Activated T-cell treated with anti-CD3 and anti-CD28 coated beads, Interleukin-2, amount 50 U/mL, for 24 hours (primary cell): ENCODE measurements around the gene BEX1.
"Not testable (repeated sequence)": the region's sequence is repeated elsewhere in the genome, so short reads cannot be mapped to it uniquely, and the experiment has no call there.

Source experiments
- DNase-seq: peaks from one replicate; pipeline ENCODE4 v3.0.0-alpha.2; 2020
- H3K27ac Mint-ChIP-seq: 2 replicates; pipeline ENCODE4 v1.8.0; 2020; ENCODE audit warnings: mild to moderate bottlenecking, mixed read lengths
- H3K27me3 Mint-ChIP-seq: 2 replicates; pipeline ENCODE4 v1.8.0; 2020; ENCODE audit warnings: mixed read lengths
- H3K36me3 Mint-ChIP-seq: 2 replicates; pipeline ENCODE4 v1.8.0; 2020; ENCODE audit warnings: low read depth, mixed read lengths
- H3K4me1 Mint-ChIP-seq: 2 replicates; pipeline ENCODE4 v1.8.0; 2020; ENCODE audit warnings: low read depth, mixed read lengths
- H3K4me3 Mint-ChIP-seq: 2 replicates; pipeline ENCODE4 v1.8.0; 2020; ENCODE audit warnings: mild to moderate bottlenecking, moderate library complexity, mixed read lengths
- H3K9me3 Mint-ChIP-seq: 2 replicates; pipeline ENCODE4 v1.8.0; 2020; ENCODE audit warnings: mixed read lengths

Gene BEX1

DNA sequence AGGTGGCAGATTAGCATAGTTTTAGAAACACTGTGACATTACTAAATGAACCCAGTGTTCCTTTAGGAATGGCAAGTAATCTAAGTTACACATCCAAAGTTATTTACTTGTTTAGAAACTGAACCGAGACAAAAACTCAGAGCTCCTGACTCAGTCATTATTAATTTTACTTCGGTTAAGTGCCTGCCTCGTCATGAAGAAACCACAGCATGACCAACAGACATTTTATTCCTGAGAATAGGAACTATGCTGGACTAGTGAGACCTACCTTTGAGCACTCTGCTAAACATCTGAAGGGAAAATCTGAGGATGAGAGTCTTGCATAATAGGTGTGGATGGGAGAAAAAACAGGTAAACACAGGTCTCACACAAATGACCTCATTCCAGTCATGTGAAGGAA is 2.5 kb downstream of the BEX1 start:
- Mint-ChIP-seq H3K9me3 (no peaks in the 10 kb centered on the region), H3K36me3 (no peaks in the 10 kb centered on the region), H3K4me3 (no peak overlapping the region), H3K4me1 (no peaks in the 10 kb centered on the region), H3K27ac (no peak overlapping the region), H3K27me3 (peaks cover 70% of the 10 kb centered on the region)
- no peak for DNase-seq

DNA sequence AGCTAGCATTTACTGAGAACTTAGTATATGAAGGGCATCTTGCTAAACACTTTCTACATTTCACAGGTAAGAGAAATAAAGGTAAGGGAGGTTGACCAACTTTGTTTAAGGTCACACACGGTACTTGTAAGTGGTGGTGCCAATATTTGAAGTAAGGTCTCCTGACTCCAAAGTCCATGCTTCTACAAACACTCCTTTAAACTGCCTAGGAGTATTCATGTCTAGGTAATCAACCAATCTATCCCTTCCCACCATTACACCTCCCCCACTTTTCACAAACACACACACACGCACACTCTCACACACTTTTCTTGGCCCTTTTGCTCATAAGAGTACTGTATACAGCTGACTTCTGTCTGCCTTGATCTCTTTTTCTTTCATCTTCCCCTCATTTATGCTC is 7.1 kb downstream of the BEX1 start:
- H3K27me3 Mint-ChIP-seq: peaks cover 63% of the 10 kb centered on the region
- H3K9me3 Mint-ChIP-seq: no peaks in the 10 kb centered on the region
- no peaks in the 10 kb centered on the region for H3K4me1 Mint-ChIP-seq
- H3K27ac Mint-ChIP-seq: no peak overlapping the region
- no peak for DNase-seq
- no peaks in the 10 kb centered on the region for H3K36me3 Mint-ChIP-seq
- H3K4me3 Mint-ChIP-seq: no peak overlapping the region

DNA sequence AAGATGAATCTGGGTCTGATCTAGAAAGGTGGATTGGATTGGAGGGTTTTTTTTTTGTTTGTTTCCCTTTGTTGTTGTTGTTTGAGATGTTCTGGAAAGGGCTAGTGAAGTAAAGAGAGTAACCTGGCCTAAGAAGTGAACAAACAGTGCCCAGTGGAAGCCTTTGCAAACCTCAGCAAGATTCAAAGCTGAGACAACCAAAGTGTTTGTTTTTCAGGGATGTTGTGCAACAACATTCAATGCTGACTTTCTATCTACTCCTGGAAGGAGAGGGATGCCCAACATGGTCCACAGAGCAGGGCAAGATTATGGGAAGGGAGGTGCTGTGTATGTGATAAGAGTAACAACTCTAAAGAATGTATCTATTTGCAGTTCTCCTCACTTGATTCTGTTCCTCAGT is 11.3 kb downstream of the BEX1 start:
- peaks cover 56% of the 10 kb centered on the region for H3K27me3 Mint-ChIP-seq
- H3K36me3 Mint-ChIP-seq: no peaks in the 10 kb centered on the region
- H3K4me1 Mint-ChIP-seq: no peaks in the 10 kb centered on the region
- no peak overlapping the region for H3K4me3 Mint-ChIP-seq
- H3K9me3 Mint-ChIP-seq: no peaks in the 10 kb centered on the region
- DNase-seq: no peak
- H3K27ac Mint-ChIP-seq: no peak overlapping the region

DNA sequence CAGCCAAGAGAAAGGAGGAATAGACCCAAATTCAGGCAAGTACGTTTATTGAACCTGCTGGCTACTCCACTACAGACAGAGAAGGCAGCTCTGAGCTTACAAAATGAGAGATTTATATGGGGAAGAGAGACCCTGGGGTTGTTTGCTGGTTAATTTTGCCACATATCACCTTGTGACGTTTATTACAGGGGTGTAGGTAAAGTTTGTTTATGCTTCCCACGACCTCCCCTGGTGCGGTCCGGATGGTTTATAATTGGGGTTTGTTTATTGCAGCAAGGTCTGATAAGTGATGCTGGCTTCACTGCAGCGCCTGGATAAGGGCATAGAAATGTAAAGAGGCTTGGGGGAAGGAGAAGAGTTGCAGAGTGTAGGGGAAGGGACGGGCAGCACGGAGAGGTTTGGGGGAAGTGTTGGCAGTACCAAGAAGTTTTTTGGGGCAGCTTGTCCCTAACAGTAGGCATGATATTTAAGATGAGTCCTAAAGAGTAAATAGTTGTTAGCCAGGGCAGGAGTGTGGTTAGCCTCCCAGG is 12.6 kb downstream of the BEX1 start:
- no peaks in the 10 kb centered on the region for H3K4me1 Mint-ChIP-seq
- no peaks in the 10 kb centered on the region for H3K36me3 Mint-ChIP-seq
- H3K4me3 Mint-ChIP-seq: no peak overlapping the region
- DNase-seq: no peak
- no peak overlapping the region for H3K27ac Mint-ChIP-seq
- no peaks in the 10 kb centered on the region for H3K9me3 Mint-ChIP-seq
- H3K27me3 Mint-ChIP-seq: peaks cover 57% of the 10 kb centered on the region

DNA sequence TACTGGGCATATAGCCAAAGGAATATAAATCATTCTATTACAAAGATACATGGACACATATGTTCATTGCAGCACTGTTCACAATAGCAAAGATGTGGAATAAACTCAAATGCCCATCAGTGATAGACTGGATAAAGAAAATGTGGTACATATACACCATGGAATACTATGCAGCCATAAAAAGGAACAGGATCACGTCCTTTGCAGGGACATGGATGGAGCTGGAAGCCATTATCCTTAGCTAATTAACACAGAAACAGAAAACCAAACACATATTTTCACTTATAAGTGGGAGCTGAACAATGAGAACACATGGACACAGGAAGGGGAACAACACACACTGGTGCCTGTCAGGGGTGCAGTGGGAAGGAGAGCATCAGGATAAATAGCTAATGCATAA is 30.6 kb downstream of the BEX1 start:
- DNase-seq, H3K4me1 Mint-ChIP-seq, H3K9me3 Mint-ChIP-seq, H3K4me3 Mint-ChIP-seq, H3K36me3 Mint-ChIP-seq, H3K27me3 Mint-ChIP-seq, H3K27ac Mint-ChIP-seq: not testable (repeated sequence)

DNA sequence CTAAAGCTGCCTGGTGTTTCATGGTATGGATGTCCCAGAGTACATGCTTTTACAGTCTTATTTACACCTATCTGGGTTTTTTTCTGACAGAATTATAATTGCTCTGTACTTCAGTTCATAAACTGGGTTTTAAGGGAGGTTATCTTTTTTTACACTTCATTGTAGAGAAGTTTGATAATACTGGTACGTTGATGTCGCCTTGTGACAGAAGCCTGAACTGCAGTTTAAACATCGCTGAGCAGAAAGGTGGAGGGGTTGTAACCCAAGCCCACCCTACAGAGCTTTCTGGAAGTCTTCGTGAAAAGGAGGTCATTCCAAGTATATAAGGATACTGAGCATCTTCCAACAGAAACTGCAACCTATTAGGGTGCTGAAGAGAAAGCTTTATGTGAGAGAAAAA is 46.4 kb downstream of the BEX1 start:
- Mint-ChIP-seq H3K4me1 (no peaks in the 10 kb centered on the region), H3K36me3 (no peaks in the 10 kb centered on the region), H3K27me3 (peaks cover 24% of the 10 kb centered on the region), H3K9me3 (no peaks in the 10 kb centered on the region), H3K4me3 (no peak overlapping the region), H3K27ac (no peak overlapping the region)
- no peak for DNase-seq

DNA sequence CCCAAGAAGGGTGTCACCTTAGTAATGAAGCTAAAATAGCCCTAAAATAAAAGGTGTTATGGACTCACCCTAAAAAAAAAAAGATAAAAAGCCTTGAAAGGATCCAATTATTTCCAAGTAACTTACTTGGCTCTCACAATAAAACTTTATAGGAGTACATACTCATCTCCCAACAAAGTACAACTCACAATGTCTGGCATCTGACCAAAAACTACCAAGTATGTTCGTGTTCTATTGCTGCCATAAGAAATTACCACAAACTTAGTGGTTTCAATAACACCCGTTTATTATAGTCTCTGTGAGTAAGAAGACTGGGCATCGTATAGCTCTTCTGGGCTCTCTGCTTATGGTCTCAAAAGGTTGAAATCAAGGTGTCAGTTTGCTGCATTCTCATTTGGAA is 51.0 kb downstream of the BEX1 start:
- no peak for DNase-seq
- Mint-ChIP-seq H3K36me3 (no peaks in the 10 kb centered on the region), H3K27me3 (peaks cover 19% of the 10 kb centered on the region), H3K4me1 (no peaks in the 10 kb centered on the region), H3K27ac (no peak overlapping the region), H3K4me3 (no peak overlapping the region), H3K9me3 (no peaks in the 10 kb centered on the region)
